HG03520 (cell line): ENCODE results near the gene NUTM2B.
"Not testable (repeated sequence)": the region's sequence is repeated elsewhere in the genome, so short reads cannot be mapped to it uniquely, and the experiment has no call there.

ENCODE experiments used
- ATAC-seq: cut with Tn5 transposase; IDR thresholded peaks from one replicate; pipeline ENCODE4 v1.9.1; 2021; ENCODE audit warnings: mild to moderate bottlenecking, moderate library complexity; ENCODE audit not compliant: unreplicated experiment

NUTM2B gene

DNA sequence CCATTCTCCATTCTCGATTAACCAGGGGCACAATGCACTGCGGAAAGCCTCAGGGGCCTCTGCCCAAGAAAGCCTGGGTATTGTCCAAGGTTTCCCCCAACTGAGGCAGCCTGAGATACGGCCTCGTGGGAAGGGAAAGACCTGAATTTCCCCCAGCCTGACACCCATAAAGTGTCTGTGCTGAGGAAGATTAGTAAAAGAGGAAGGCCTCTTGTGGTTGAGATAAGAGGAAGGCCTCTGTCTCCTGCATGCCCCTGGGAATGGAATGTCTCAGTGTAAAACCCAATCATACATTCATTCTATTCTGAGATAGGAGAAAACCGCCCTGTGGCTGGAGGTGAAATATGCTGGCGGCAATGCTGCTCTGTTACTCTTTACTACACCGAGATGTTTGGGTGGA is 41.8 kb downstream of the NUTM2B start:
- ATAC-seq: not testable (repeated sequence)

DNA sequence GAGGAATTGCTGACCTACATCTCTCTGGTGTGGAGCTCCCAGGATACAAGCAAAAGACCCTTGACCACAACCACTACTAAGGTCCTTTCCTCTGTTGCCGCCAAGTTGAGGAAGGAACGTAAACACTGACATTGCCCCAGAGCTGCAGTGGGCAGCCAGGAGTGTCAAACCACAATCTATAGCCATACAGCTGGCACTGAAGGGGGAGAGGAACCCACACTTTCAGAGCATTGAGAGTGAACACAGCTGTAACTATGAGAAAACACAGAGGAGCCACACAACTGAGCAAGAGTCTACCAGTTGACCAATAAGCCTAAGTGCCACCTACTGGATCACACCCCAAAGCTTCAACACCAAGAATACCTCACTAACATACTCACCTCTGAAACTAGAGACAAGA is 45.5 kb downstream of the NUTM2B start:
- not testable (repeated sequence) for ATAC-seq

DNA sequence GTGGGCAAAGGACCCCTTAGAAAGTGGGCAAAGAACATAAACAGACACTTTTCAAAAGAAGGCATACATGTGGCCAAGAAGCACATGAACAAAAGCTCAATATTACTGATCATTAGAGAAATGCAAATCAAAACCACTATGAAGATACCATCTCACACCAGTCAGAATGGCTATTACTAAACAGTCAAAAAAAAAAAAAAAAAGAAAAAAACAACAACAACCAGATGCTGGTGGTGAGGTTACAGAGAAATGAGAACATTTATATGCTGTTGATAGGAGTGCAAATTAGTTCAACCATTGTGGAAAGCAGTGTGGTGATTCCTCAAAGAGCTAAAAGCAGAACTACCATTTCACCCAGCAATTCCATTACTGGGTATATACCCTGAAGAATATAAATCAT is 50.6 kb downstream of the NUTM2B start:
- ATAC-seq: not testable (repeated sequence)

GRCh38 chr10:79758297-79758993 is 55.4 kb downstream of the NUTM2B start:
- ATAC-seq: not testable (repeated sequence)
